A549 (cell line): ENCODE measurements around the gene RTP2. TPM values are rescaled to one million over a fixed set of nuclear protein-coding genes. Genes with fewer than 3 reads are reported as not detected.

ENCODE experiments used
- ATAC-seq, 2 experiments: fragments of 200-7000 bp in 1 of 2; fragments of >200 bp in 1 of 2; cut with Nextera tagmentation in 1 of 2; cut with Tn5 transposase in 1 of 2; 3 replicates each; pipeline versions ENCODE4 v1.8.0 to v1.9.1; 2018 to 2020; ENCODE audit warnings: mild to moderate bottlenecking in 1 of 2, moderate library complexity in 1 of 2
- CTCF ChIA-PET: fragments of 300-600 bp; sonication (Branson Sonifier 250); formaldehyde crosslinking; extraction: SDS; loops from one replicate; lab custom pipeline; 2021; ENCODE audit warnings: antibody characterized with exemption, inconsistent platforms; lab: Yijun Ruan, JAX
- POLR2A ChIA-PET: fragments of 350-600 bp; formaldehyde crosslinking; extraction: SDS; loops from one replicate; lab custom pipeline; 2021; ENCODE audit warnings: antibody characterized with exemption, inconsistent platforms; lab: Yijun Ruan, JAX
- DNase-seq, 2 experiments: peaks; one replicate each; pipeline versions ENCODE4 v3.0.0 to v3.0.0-alpha.2; 2011 to 2016; ENCODE audit warnings: low read depth in 1 of 2, low spot score in 1 of 2
- FAIRE-seq: peaks from 2 replicates; lab custom pipeline; 2011; peaks lifted over from hg19 to GRCh38; lab: Jason Lieb, UNC
- H3K27ac ChIP-seq, 2 experiments: fragments of >200 bp; sonication (Bioruptor Twin); formaldehyde crosslinking; 3 replicates each; pipeline ENCODE4 v1.5.1; 2016 to 2017
- H3K4me1 ChIP-seq: fragments of >200 bp; sonication (Bioruptor Twin); formaldehyde crosslinking; 3 replicates; pipeline ENCODE4 v1.6.1; 2016
- H3K4me2 ChIP-seq: fragments of >200 bp; sonication (Bioruptor Twin); formaldehyde crosslinking; 3 replicates; pipeline ENCODE4 v1.6.1; 2016
- H3K4me3 ChIP-seq: fragments of >200 bp; sonication (Bioruptor Twin); formaldehyde crosslinking; 3 replicates; pipeline ENCODE4 v1.5.1; 2016
- H3K9me3 ChIP-seq: fragments of >200 bp; sonication (Bioruptor Twin); formaldehyde crosslinking; 3 replicates; pipeline ENCODE4 v1.6.1; 2016
- ATOH8 ChIP-seq: fragments of 250-450 bp; sonication (Bioruptor Pico); IDR thresholded peaks from 2 replicates; pipeline ENCODE4 v1.5.0; 2020; ENCODE audit warnings: low read depth, mild to moderate bottlenecking, moderate library complexity
- BHLHE40 ChIP-seq: IDR thresholded peaks from 2 replicates; pipeline ENCODE4 v1.6.1; 2012; ENCODE audit warnings: low read depth, low read length, inconsistent platforms
- CBX8 ChIP-seq: fragments of 200-600 bp; sonication (generic); IDR thresholded peaks from 2 replicates; pipeline ENCODE4 v1.6.1; 2016
- CEBPB ChIP-seq, 2 experiments: fragments of >200 bp in 1 of 2; sonication (Bioruptor Twin) in 1 of 2; formaldehyde crosslinking in 1 of 2; IDR thresholded peaks; 2 replicates each; pipeline ENCODE4 v1.6.1; 2012 to 2016
- CHD2 ChIP-seq: fragments of 150-350 bp; IDR thresholded peaks from 2 replicates; pipeline ENCODE4 v1.6.1; 2014; ENCODE audit warnings: low read length; ENCODE audit not compliant: partially characterized antibody
- CHD4 ChIP-seq: fragments of 200-600 bp; sonication (generic); IDR thresholded peaks from 2 replicates; pipeline ENCODE4 v1.6.1; 2016; ENCODE audit warnings: antibody characterized with exemption, mild to moderate bottlenecking, borderline replicate concordance
- E2F6 ChIP-seq: IDR thresholded peaks from 2 replicates; pipeline ENCODE4 v1.6.1; 2012; ENCODE audit warnings: low read depth, borderline replicate concordance
- EHMT2 ChIP-seq: fragments of 200-600 bp; sonication (generic); IDR thresholded peaks from 2 replicates; pipeline ENCODE4 v1.6.1; 2016; ENCODE audit warnings: antibody characterized with exemption, low read depth, mild to moderate bottlenecking, moderate library complexity
- FOSL2 ChIP-seq, 2 experiments: fragments of 450-650 bp in 1 of 2; fragments of >200 bp in 1 of 2; sonication (Bioruptor Twin) in 1 of 2; formaldehyde crosslinking; IDR thresholded peaks; 2 replicates each; pipeline versions ENCODE4 v1.5.0 to v1.6.1; 2016 to 2020; ENCODE audit warnings: mild to moderate bottlenecking in 1 of 2, moderate library complexity in 1 of 2
- HOXA7 ChIP-seq: fragments of 250-450 bp; sonication (Bioruptor Pico); IDR thresholded peaks from 2 replicates; pipeline ENCODE4 v1.5.0; 2020; ENCODE audit warnings: mild to moderate bottlenecking, moderate library complexity
- HOXB13 ChIP-seq: fragments of 250-450 bp; sonication (Bioruptor Pico); IDR thresholded peaks from 2 replicates; pipeline ENCODE4 v1.5.0; 2020; ENCODE audit warnings: low read depth, mild to moderate bottlenecking, moderate library complexity
- HOXB5 ChIP-seq: fragments of 250-450 bp; sonication (Bioruptor Pico); IDR thresholded peaks from 2 replicates; pipeline ENCODE4 v1.5.0; 2020; ENCODE audit warnings: mild to moderate bottlenecking, moderate library complexity
- KDM5A ChIP-seq: fragments of 200-600 bp; sonication (generic); IDR thresholded peaks from 2 replicates; pipeline ENCODE4 v1.6.1; 2016; ENCODE audit warnings: antibody characterized with exemption, mild to moderate bottlenecking
- MAFK ChIP-seq: fragments of 450-650 bp; IDR thresholded peaks from 2 replicates; pipeline ENCODE4 v1.6.1; 2014; ENCODE audit not compliant: partially characterized antibody
- NFE2L2 ChIP-seq: fragments of 150-350 bp; conservative IDR thresholded peaks from 2 replicates; pipeline ENCODE4 v1.6.1; 2014; ENCODE audit warnings: low read length
- NPAS2 ChIP-seq: fragments of 250-450 bp; sonication (Bioruptor Pico); IDR thresholded peaks from 2 replicates; pipeline ENCODE4 v1.8.0; 2022; ENCODE audit warnings: mild to moderate bottlenecking, moderate library complexity, borderline replicate concordance
- NR3C1 ChIP-seq: fragments of >200 bp; sonication (Bioruptor Twin); formaldehyde crosslinking; IDR thresholded peaks from 3 replicates; pipeline ENCODE4 v1.6.1; 2017
- PBX3 ChIP-seq: IDR thresholded peaks from 2 replicates; pipeline ENCODE4 v1.6.1; 2012
- PHF8 ChIP-seq: fragments of 200-600 bp; sonication (generic); IDR thresholded peaks from 2 replicates; pipeline ENCODE4 v1.6.1; 2016; ENCODE audit warnings: low read depth, mild to moderate bottlenecking, antibody characterized with exemption, moderate library complexity, borderline replicate concordance
- POLR2AphosphoS2 ChIP-seq: conservative IDR thresholded peaks from 2 replicates; pipeline ENCODE4 v1.6.1; 2012; ENCODE audit warnings: low read length, improper control_type of control experiment, inconsistent platforms
- RAD21 ChIP-seq, 2 experiments: fragments of >200 bp in 1 of 2; sonication (Bioruptor Twin) in 1 of 2; formaldehyde crosslinking in 1 of 2; IDR thresholded peaks in 1 of 2; conservative IDR thresholded peaks in 1 of 2; 2 replicates in 1 of 2; 3 replicates in 1 of 2; pipeline ENCODE4 v1.6.1; 2012 to 2018; ENCODE audit warnings: inconsistent platforms in 1 of 2
- REST ChIP-seq: fragments of 200-600 bp; sonication (generic); IDR thresholded peaks from 2 replicates; pipeline ENCODE4 v1.6.1; 2016; ENCODE audit warnings: antibody characterized with exemption, mild to moderate bottlenecking, moderate library complexity
- SMC3 ChIP-seq: fragments of >200 bp; sonication (Bioruptor Twin); formaldehyde crosslinking; IDR thresholded peaks from 3 replicates; pipeline ENCODE4 v1.6.1; 2018; ENCODE audit warnings: inconsistent platforms
- TFCP2L1 ChIP-seq: fragments of 250-450 bp; sonication (Bioruptor Pico); IDR thresholded peaks from 2 replicates; pipeline ENCODE4 v1.5.0; 2021; ENCODE audit warnings: mild to moderate bottlenecking
- USF2 ChIP-seq: fragments of 450-650 bp; IDR thresholded peaks from 2 replicates; pipeline ENCODE4 v1.6.1; 2014; ENCODE audit warnings: antibody characterized with exemption
- ZFP36 ChIP-seq: fragments of 450-650 bp; IDR thresholded peaks from 2 replicates; pipeline ENCODE4 v1.6.1; 2014; ENCODE audit warnings: borderline replicate concordance; ENCODE audit not compliant: partially characterized antibody
- WGBS: methylation state at CpG from one replicate; pipeline ENCODE4 v1.1.6; 2017; ENCODE audit errors: missing lambda C conversion rate; 5-methylcytosine and 5-hydroxymethylcytosine counted together
- polyA plus RNA-seq, 4 experiments: library from polyadenylated mRNA; depleted of rRNA in 3 of 4; stranded (reverse); fragments of >200 nt; fragmentation: RNase III in 1 of 4; extraction: RNeasy Plus Mini Kit Qiagen cat#74134 plus additional on column Dnase treatment in 1 of 4; gene quantifications; 2 replicates in 3 of 4; 3 replicates in 1 of 4; pipeline ENCODE4 v1.2.3, GENCODE V29; 2011 to 2017

Gene RTP2
- polyA plus RNA-seq, 2 of the 4 experiments (the other 2 are of a cell fraction), result not detected

- no peak for FAIRE-seq
- no peak for DNase-seq
- no peaks in the 10 kb centered on the region for H3K9me3 ChIP-seq
- TF ChIP-seq CBX8, result no peak
- TF ChIP-seq E2F6, result no peak
- TF ChIP-seq CHD4, result no peak
- no peak for TF ChIP-seq SMC3
- TF ChIP-seq REST, result no peak
- no peak for TF ChIP-seq NR3C1
- no peak for TF ChIP-seq HOXA7
- no peak for TF ChIP-seq HOXB5 (CRISPR knock-in tag)
- TF ChIP-seq MAFK, result no peak
- TF ChIP-seq NPAS2 (CRISPR knock-in tag), result no peak
- TF ChIP-seq USF2, result no peak
- TF ChIP-seq CEBPB (IDR thresholded peaks at IDR 0.05), result no peak
- TF ChIP-seq TFCP2L1 (CRISPR knock-in tag), result no peak
- no peak for TF ChIP-seq KDM5A
- no peak for TF ChIP-seq CHD2
- no peak for TF ChIP-seq FOSL2 (IDR thresholded peaks at IDR 0.05)
- no peak for TF ChIP-seq FOSL2 (CRISPR knock-in tag; IDR thresholded peaks at IDR 0.05)
- TF ChIP-seq PHF8, result no peak
- WGBS, result 89% methylated on average over 8 of the region's 8 CpGs
- ATAC-seq, result no peak
- H3K4me3 ChIP-seq, result no peak overlapping the region
- ChIA-PET CTCF (interaction anchor here (2.0 kb wide), 1 partner anchor 19 kb away, joined by 7 read pairs; no protein-coding TSS in a partner anchor), POLR2A (no interaction called here)
- H3K4me1 ChIP-seq, result no peaks in the 10 kb centered on the region
- H3K4me2 ChIP-seq, result no peak overlapping the region
- H3K27ac ChIP-seq, result no peak overlapping the region
Measured at GRCh38 chr3:187721055-187721454, 18.7 kb upstream of the RTP2 start.

- DNase-seq (no peak), ATAC-seq (no peak), FAIRE-seq (no peak)
- WGBS, result 80% methylated on average over 2 of the region's 2 CpGs
- Histone ChIP-seq H3K4me2 (no peak overlapping the region), H3K9me3 (no peaks in the 10 kb centered on the region), H3K4me3 (no peak overlapping the region), H3K4me1 (no peaks in the 10 kb centered on the region), H3K27ac (no peak overlapping the region)
- POLR2A ChIA-PET, result no interaction called here
- CTCF ChIA-PET, result interaction anchor here (1.1 to 2.0 kb wide), 3 partner anchors 19 to 581 kb away, joined by 3 to 7 read pairs (median 4); partner anchors contain the start of gene RPL39L
- no peak for TF ChIP-seq NPAS2 (CRISPR knock-in tag)
- no peak for TF ChIP-seq BHLHE40
- TF ChIP-seq ZFP36, result no peak
- no peak for TF ChIP-seq MAFK
- no peak for TF ChIP-seq POLR2AphosphoS2
- TF ChIP-seq RAD21 (conservative IDR thresholded peaks at IDR 0.05 in 1 of 2, IDR thresholded peaks at IDR 0.05 in 1 of 2), result no peak
- no peak for TF ChIP-seq EHMT2
- TF ChIP-seq ATOH8 (CRISPR knock-in tag), result no peak
- no peak for TF ChIP-seq REST
- no peak for TF ChIP-seq CBX8
- TF ChIP-seq HOXB13 (CRISPR knock-in tag), result no peak
- no peak for TF ChIP-seq FOSL2 (IDR thresholded peaks at IDR 0.05)
- TF ChIP-seq FOSL2 (CRISPR knock-in tag; IDR thresholded peaks at IDR 0.05), result no peak
- no peak for TF ChIP-seq NFE2L2
- no peak for TF ChIP-seq PBX3
Measured at GRCh38 chr3:187720337-187720670, 17.9 kb upstream of the RTP2 start.
